DND-41 (cell line): ENCODE results near the gene ITPR1.

ENCODE experiments used
- ATAC-seq: fragments of 200-7000 bp; cut with Tn5 transposase; 3 replicates; pipeline ENCODE4 v1.9.1; 2021; ENCODE audit warnings: low read depth; ENCODE audit not compliant: insufficient read depth
- DNase-seq: peaks from one replicate; pipeline ENCODE4 v3.0.0-alpha.2; 2020
- H2AFZ ChIP-seq: 2 replicates; pipeline ENCODE4 v1.6.0; 2012; ENCODE audit warnings: low read depth, low read length
- H3K27ac ChIP-seq: 2 replicates; pipeline ENCODE4 v1.5.1; 2012; ENCODE audit warnings: low read length, inconsistent platforms
- H3K27me3 ChIP-seq: fragments of 200-600 bp; sonication (generic); 2 replicates; pipeline ENCODE4 v1.6.0; 2012; ENCODE audit warnings: low read length, mild to moderate bottlenecking, inconsistent platforms; ENCODE audit not compliant: insufficient read depth, poor library complexity
- H3K36me3 ChIP-seq: 2 replicates; pipeline ENCODE4 v1.5.1; 2012; ENCODE audit warnings: low read length, inconsistent platforms; ENCODE audit not compliant: insufficient read depth
- H3K4me1 ChIP-seq: 2 replicates; pipeline ENCODE4 v1.5.1; 2012; ENCODE audit warnings: mild to moderate bottlenecking, low read length; ENCODE audit not compliant: insufficient read depth
- H3K4me2 ChIP-seq: 2 replicates; pipeline ENCODE4 v1.6.0; 2012; ENCODE audit warnings: mild to moderate bottlenecking, moderate library complexity, low read length, inconsistent platforms; ENCODE audit not compliant: insufficient read depth
- H3K4me3 ChIP-seq, 2 experiments: fragments of 200-600 bp in 1 of 2; shearing (Covaris generic) in 1 of 2; 2 replicates each; pipeline ENCODE4 v1.5.1; 2012 to 2016; ENCODE audit warnings: inconsistent platforms in 2 of 2, low read length in 2 of 2, mild to moderate bottlenecking in 2 of 2, low read depth in 1 of 2, moderate library complexity in 1 of 2
- H3K79me2 ChIP-seq: 2 replicates; pipeline ENCODE4 v1.6.0; 2012; ENCODE audit warnings: low read length, inconsistent platforms; ENCODE audit not compliant: insufficient read depth
- H3K9ac ChIP-seq: 2 replicates; pipeline ENCODE4 v1.6.0; 2012; ENCODE audit warnings: low read depth, mild to moderate bottlenecking, inconsistent platforms, low read length, moderate library complexity
- H3K9me3 ChIP-seq: 2 replicates; pipeline ENCODE4 v1.5.1; 2012; ENCODE audit warnings: low read length, moderate library complexity, mild to moderate bottlenecking, inconsistent platforms; ENCODE audit not compliant: insufficient read depth, severe bottlenecking
- H4K20me1 ChIP-seq: 2 replicates; pipeline ENCODE4 v1.6.0; 2012; ENCODE audit warnings: low read length; ENCODE audit not compliant: insufficient read depth
- EZH2 ChIP-seq: IDR thresholded peaks from 3 replicates; pipeline ENCODE4 v1.6.1; 2012; ENCODE audit warnings: borderline replicate concordance, low read depth, mild to moderate bottlenecking, moderate library complexity, low read length, inconsistent platforms; ENCODE audit not compliant: severe bottlenecking
- TF ChIP-seq, protein P1 (sequence below): IDR thresholded peaks from 2 replicates; pipeline ENCODE4 v1.5.1; 2012; ENCODE audit warnings: borderline replicate concordance, low read length, moderate library complexity, mild to moderate bottlenecking; ENCODE audit not compliant: poor library complexity, severe bottlenecking; ENCODE audit errors: extremely low read depth

ITPR1 gene

DNA sequence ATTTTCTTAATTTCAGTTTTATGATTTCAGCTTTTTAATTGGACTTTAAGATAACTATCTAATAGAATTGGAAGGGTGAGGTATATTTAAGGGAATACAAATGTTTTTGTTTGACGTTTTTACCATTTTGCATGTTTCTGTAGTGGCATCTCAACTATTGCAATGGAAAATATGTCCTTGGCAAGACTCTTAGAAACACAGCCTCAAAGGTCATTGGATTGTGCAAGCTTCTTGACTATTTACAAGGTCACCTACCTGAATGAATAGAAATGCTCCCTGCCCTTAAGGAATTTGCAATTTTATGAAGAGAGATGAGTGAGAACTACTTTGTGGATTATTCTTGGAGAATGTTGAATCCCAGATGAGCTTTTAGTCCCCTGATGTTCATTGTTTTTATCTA lies 43.1 kb downstream of the ITPR1 start:
- H3K36me3 ChIP-seq = no peaks in the 10 kb centered on the region
- H2AFZ ChIP-seq = no peak overlapping the region
- no peak for ATAC-seq
- H3K4me3 ChIP-seq = no peak overlapping the region
- DNase-seq = no peak
- H3K27me3 ChIP-seq = no peaks in the 10 kb centered on the region
- no peak overlapping the region for H3K9ac ChIP-seq
- no peaks in the 10 kb centered on the region for H4K20me1 ChIP-seq
- H3K27ac ChIP-seq = no peak overlapping the region
- H3K4me2 ChIP-seq = no peak overlapping the region
- no peak for TF ChIP-seq EZH2
- TF ChIP-seq, protein P1, sequence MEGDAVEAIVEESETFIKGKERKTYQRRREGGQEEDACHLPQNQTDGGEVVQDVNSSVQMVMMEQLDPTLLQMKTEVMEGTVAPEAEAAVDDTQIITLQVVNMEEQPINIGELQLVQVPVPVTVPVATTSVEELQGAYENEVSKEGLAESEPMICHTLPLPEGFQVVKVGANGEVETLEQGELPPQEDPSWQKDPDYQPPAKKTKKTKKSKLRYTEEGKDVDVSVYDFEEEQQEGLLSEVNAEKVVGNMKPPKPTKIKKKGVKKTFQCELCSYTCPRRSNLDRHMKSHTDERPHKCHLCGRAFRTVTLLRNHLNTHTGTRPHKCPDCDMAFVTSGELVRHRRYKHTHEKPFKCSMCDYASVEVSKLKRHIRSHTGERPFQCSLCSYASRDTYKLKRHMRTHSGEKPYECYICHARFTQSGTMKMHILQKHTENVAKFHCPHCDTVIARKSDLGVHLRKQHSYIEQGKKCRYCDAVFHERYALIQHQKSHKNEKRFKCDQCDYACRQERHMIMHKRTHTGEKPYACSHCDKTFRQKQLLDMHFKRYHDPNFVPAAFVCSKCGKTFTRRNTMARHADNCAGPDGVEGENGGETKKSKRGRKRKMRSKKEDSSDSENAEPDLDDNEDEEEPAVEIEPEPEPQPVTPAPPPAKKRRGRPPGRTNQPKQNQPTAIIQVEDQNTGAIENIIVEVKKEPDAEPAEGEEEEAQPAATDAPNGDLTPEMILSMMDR = no peak
- peaks cover 7% of the 10 kb centered on the region for H3K9me3 ChIP-seq
- no peaks in the 10 kb centered on the region for H3K4me1 ChIP-seq
- no peaks in the 10 kb centered on the region for H3K79me2 ChIP-seq

DNA sequence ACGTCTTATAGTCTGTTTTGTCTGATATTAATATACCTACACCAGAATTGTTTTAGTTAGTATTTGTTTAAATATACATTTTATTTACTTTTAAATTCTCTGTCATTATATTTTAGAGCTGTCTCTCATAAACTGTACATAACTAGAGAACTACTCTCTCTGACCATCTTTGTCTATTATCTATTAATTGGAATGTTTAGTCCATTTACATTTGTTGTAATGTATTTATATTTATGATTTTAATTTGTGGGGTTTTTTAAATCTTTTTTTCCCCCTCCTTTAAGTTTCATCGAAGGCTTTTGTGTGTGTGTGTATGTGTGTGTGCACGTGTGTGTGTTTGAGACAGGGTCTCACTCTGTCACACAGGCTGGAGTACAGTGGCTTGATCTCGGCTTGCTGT lies 47.1 kb downstream of the ITPR1 start:
- no peak overlapping the region for H2AFZ ChIP-seq
- no peaks in the 10 kb centered on the region for H4K20me1 ChIP-seq
- H3K9ac ChIP-seq = no peak overlapping the region
- no peak overlapping the region for H3K4me2 ChIP-seq
- no peak for DNase-seq
- TF ChIP-seq, protein P1 = no peak
- TF ChIP-seq EZH2 = no peak
- no peak for ATAC-seq
- no peaks in the 10 kb centered on the region for H3K27me3 ChIP-seq
- no peaks in the 10 kb centered on the region for H3K4me1 ChIP-seq
- H3K79me2 ChIP-seq = no peaks in the 10 kb centered on the region
- no peak overlapping the region for H3K27ac ChIP-seq
- H3K36me3 ChIP-seq = no peaks in the 10 kb centered on the region
- no peak overlapping the region for H3K4me3 ChIP-seq
- peaks cover 7% of the 10 kb centered on the region for H3K9me3 ChIP-seq

DNA sequence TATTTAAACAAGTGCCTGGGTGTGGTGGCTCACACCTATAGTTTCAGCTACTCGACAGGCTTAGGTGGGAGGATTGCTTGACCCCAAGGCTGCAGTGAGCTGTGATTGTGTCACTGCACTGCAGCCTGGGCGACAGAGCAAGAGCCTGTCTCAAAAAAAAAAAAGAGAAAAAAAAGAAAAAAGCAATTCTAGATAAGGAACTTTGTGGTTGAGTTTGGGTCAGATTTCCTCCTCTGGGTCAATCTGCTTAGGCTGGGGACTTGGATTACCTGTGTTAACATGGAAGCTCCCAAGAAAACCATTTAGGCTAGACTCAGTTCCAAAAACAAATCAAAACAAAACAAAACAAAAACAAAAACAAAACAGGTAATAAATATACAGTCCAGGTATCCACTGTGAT lies 50.0 kb downstream of the ITPR1 start:
- TF ChIP-seq, protein P1 = no peak
- no peak for TF ChIP-seq EZH2
- H4K20me1 ChIP-seq = no peaks in the 10 kb centered on the region
- H3K36me3 ChIP-seq = no peaks in the 10 kb centered on the region
- no peak overlapping the region for H3K4me2 ChIP-seq
- peaks cover 7% of the 10 kb centered on the region for H3K9me3 ChIP-seq
- H3K4me1 ChIP-seq = no peaks in the 10 kb centered on the region
- H3K79me2 ChIP-seq = no peaks in the 10 kb centered on the region
- DNase-seq (no peak), ATAC-seq (no peak)
- H3K27me3 ChIP-seq = no peaks in the 10 kb centered on the region
- H3K4me3 ChIP-seq = no peak overlapping the region
- no peak overlapping the region for H3K27ac ChIP-seq
- H3K9ac ChIP-seq = no peak overlapping the region
- H2AFZ ChIP-seq = no peak overlapping the region
